Fibroblast of mammary gland (primary cell): Measurements from ENCODE around the gene TM2D3.

ENCODE experiments used
- DNase-seq: peaks from one replicate; pipeline ENCODE4 v3.0.0-alpha.2; 2010; ENCODE audit warnings: low read depth
- H3K4me3 ChIP-seq: 2 replicates; pipeline ENCODE4 v1.5.1; 2011; ENCODE audit warnings: low read depth, mild to moderate bottlenecking, low read length, moderate library complexity; ENCODE audit not compliant: control insufficient read depth
- TF ChIP-seq, protein P1 (sequence below): conservative IDR thresholded peaks from 2 replicates; pipeline ENCODE4 v1.5.1; 2011; ENCODE audit warnings: low read depth, low read length, inconsistent platforms; ENCODE audit not compliant: control insufficient read depth, insufficient read depth

The TM2D3 gene

DNA sequence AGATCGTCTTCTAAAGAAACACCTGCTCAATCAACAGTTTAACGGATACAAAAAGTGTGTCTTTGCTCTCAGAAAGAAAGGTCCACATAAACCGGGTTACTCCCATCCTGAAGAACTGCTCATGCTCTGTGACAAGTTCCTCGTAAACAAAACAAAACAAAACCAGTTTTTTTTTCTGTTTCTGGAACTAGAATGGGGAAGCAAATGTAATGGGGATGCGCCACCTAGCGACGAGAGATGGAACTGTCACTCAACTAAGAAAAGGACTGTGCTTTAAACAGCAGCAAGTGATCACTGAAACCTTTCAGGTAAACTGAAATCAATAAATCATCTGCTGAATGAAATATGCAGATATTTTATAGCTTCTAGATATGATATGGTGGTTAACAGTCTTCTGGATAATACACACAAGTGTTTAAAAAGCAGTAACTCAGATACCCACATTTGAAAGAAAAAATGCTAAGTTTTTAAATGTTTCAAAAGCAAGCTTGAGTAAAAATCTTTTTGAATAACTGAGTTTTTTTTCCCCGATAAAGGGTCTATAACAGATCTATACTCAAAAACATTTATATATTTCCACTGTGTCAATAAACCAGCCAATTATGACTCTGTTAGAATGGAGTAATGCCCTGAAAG is 10.9 kb downstream of the TM2D3 start:
- DNase-seq, result peak; percentile 75
- TF ChIP-seq, protein P1, sequence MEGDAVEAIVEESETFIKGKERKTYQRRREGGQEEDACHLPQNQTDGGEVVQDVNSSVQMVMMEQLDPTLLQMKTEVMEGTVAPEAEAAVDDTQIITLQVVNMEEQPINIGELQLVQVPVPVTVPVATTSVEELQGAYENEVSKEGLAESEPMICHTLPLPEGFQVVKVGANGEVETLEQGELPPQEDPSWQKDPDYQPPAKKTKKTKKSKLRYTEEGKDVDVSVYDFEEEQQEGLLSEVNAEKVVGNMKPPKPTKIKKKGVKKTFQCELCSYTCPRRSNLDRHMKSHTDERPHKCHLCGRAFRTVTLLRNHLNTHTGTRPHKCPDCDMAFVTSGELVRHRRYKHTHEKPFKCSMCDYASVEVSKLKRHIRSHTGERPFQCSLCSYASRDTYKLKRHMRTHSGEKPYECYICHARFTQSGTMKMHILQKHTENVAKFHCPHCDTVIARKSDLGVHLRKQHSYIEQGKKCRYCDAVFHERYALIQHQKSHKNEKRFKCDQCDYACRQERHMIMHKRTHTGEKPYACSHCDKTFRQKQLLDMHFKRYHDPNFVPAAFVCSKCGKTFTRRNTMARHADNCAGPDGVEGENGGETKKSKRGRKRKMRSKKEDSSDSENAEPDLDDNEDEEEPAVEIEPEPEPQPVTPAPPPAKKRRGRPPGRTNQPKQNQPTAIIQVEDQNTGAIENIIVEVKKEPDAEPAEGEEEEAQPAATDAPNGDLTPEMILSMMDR, result peak; percentile 98
- H3K4me3 ChIP-seq, result no peak overlapping the region

DNA sequence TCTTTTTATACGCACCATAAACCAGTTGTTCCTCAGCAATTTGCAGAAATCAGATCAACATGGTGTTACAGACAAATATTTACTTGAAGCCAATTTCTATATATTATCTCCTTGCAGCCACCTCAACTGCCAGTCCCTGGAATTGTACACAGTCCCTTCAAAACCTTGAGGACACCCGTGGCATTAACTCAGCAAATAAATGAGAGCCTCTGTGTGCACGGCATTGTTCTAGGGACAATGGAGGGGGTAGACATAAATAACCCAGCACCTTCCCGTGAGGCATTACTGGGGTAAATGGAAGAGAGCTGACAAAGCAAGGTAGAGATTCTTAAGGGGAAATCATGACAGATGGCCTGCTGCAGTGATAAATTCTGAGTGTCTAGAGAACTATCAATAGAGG is 12.5 kb downstream of the TM2D3 start:
- H3K4me3 ChIP-seq, result no peak overlapping the region
- TF ChIP-seq, protein P1, result no peak
- no peak for DNase-seq

DNA sequence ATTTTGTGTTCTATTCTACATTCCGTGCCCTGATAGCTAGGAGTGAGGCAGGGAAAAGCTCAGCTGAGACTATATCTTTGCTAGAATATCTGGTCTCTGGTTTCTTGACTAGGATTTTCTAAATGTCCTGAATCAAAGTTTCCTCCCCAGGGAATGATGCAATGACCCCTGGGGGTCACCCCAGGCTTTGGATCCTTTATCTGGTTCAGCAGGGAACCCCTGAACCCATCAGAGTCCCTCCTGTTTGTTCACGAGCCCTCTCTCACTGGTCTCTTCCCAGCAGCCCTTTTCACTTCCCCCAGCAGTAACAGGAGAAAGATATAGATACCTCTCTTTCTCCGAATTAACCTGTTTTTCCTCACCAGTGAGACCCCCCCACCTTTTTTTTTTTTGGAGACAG is 14.3 kb downstream of the TM2D3 start:
- H3K4me3 ChIP-seq, result no peak overlapping the region
- TF ChIP-seq, protein P1, result no peak
- no peak for DNase-seq

DNA sequence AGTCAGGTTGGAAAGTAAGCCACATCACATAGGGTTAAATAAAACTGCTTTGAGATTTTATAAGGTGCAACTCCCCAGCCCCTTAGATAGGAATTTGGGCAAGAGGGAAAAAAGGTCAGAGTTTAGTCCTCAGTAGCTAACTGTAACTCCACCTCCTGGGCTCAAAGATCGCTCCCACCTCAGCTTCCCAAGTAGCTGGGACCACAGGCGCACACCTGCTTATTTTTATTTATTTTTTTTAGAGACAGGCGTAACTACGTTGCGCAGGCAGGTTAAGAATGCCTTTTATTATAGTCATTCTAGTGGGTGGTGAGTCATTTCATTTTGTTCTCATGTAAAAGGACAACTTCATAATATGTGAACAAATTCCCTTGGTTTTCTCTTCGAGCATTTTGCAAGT is 14.7 kb downstream of the TM2D3 start:
- no peak for DNase-seq
- no peak overlapping the region for H3K4me3 ChIP-seq
- TF ChIP-seq, protein P1, result no peak

DNA sequence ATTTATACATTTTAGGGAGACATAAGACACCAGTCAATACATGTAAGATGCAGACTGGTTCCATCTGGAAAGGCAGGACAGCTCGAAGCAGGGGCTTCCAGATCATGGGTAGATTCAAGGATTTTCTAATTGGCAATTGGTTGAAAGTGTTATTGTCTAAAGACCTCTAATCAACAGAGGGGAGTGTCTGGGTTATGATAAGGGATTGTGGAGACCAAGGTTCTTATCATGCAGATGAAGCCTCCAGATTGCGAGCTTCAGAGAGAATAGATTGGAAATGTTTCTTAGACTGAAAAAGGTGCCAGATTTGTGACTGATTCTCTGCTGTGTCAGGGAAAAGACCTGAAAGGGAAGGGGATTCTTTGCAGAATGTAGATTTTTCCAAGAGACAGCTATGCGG is 15.1 kb downstream of the TM2D3 start:
- H3K4me3 ChIP-seq, result no peak overlapping the region
- DNase-seq, result no peak
- TF ChIP-seq, protein P1, result no peak

DNA sequence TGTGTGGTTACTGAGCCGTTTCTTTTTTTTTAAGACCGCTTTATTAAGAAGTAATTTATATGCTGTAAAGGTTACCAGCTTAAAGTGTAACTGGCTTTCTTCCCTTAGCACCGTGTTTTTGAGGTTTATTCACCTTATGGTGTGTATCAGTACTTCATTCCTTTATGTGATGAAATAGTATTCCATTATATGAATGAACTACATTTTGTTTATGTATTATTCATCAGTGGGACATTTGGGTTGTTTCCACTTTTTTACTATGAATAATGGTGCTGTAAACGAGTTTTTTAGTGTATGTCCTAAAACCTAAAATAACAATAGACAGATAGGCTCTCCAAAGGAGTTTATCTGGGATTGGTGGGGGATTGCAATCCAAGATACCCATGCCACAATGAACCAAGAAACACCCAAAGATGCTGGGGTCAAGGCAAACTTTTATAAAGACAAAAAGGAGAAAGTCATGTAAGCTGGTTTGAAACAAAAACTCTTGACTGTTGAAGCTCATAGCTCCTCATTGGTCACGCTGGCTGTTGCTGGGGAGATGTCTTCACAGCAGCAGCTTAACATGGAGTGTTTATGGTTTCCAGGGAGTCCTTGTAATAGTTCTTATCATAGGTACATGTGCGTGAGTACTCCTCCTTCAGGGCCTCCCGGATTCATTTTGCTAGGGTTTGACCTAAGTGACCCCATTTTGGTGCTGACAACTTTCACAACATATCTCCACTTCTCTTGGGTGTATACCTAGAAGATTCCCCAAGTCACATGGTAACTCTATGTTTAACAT is 16.0 kb downstream of the TM2D3 start:
- no peak for DNase-seq
- TF ChIP-seq, protein P1, result no peak
- no peak overlapping the region for H3K4me3 ChIP-seq
